IgD-negative memory B cell (primary cell): ENCODE results near the gene DTX3L. TPM values are rescaled to one million over a fixed set of nuclear protein-coding genes. Genes with fewer than 3 reads are reported as not detected.
A peak's percentile ranks its signal among the peaks of the same experiment; 100 is the strongest.

ENCODE experiments used
- H3K27ac Mint-ChIP-seq, 3 donors: one replicate each; pipeline ENCODE4 v1.8.0; 2020 to 2022; ENCODE audit warnings: mild to moderate bottlenecking in 3 of 3, mixed read lengths in 3 of 3, moderate library complexity in 1 of 3
- H3K27me3 Mint-ChIP-seq: one replicate; pipeline ENCODE4 v1.8.0; 2021; ENCODE audit warnings: mixed read lengths
- H3K36me3 Mint-ChIP-seq: one replicate; pipeline ENCODE4 v1.8.0; 2020; ENCODE audit warnings: mild to moderate bottlenecking, mixed read lengths
- H3K4me1 Mint-ChIP-seq, 3 donors: one replicate each; pipeline ENCODE4 v1.8.0; 2020 to 2022; ENCODE audit warnings: mixed read lengths in 3 of 3, mild to moderate bottlenecking in 1 of 3
- H3K4me3 Mint-ChIP-seq, 4 donors: one replicate each; pipeline ENCODE4 v1.8.0; 2020 to 2022; ENCODE audit warnings: mild to moderate bottlenecking in 4 of 4, mixed read lengths in 4 of 4, moderate library complexity in 3 of 4
- H3K9me3 Mint-ChIP-seq, 3 donors: one replicate each; pipeline ENCODE4 v1.8.0; 2020 to 2021; ENCODE audit warnings: mixed read lengths in 3 of 3, mild to moderate bottlenecking in 1 of 3
- polyA plus RNA-seq: library from polyadenylated mRNA; unstranded; fragments of 300-500 nt; fragmentation: Illumina TruSeq; gene quantifications from one replicate; pipeline ENCODE4 v1.2.3, GENCODE V29; 2021

DTX3L gene
- polyA plus RNA-seq, 1 donor from 2014 or later = 21.4 TPM

GRCh38 chr3:122606330-122606729 lies 42.2 kb downstream of the DTX3L start:
- Mint-ChIP-seq H3K36me3 (peaks cover 10% of the 10 kb centered on the region), H3K4me1 (peaks cover 24 to 38% (median 27%) of the 10 kb centered on the region in 3 donors), H3K9me3 (peaks cover 0 to 3% (median 0%) of the 10 kb centered on the region in 3 donors), H3K27ac (peak overlapping the region in 1 of 3 donors; percentile 3), H3K27me3 (no peaks in the 10 kb centered on the region), H3K4me3 (no peak overlapping the region)

GRCh38 chr3:122608916-122609315 lies 44.8 kb downstream of the DTX3L start:
- no peaks in the 10 kb centered on the region for H3K27me3 Mint-ChIP-seq
- H3K9me3 Mint-ChIP-seq = no peaks in the 10 kb centered on the region
- H3K36me3 Mint-ChIP-seq = peaks cover 3% of the 10 kb centered on the region
- H3K4me1 Mint-ChIP-seq = peaks cover 15 to 26% (median 18%) of the 10 kb centered on the region in 3 donors
- H3K27ac Mint-ChIP-seq = peak overlapping the region in 2 of 3 donors; percentile 59 to 76
- H3K4me3 Mint-ChIP-seq = no peak overlapping the region

GRCh38 chr3:122609798-122610559 lies 45.8 kb downstream of the DTX3L start:
- Mint-ChIP-seq H3K27ac (peak overlapping the region; percentile 7 to 90 (median 59)), H3K27me3 (no peaks in the 10 kb centered on the region), H3K4me1 (peaks cover 14 to 22% (median 15%) of the 10 kb centered on the region in 3 donors), H3K4me3 (peak overlapping the region in 3 of 4 donors; percentile 5 to 14 (median 6)), H3K9me3 (no peaks in the 10 kb centered on the region), H3K36me3 (peaks cover 3% of the 10 kb centered on the region)

- Mint-ChIP-seq H3K27ac (peak overlapping the region in 2 of 3 donors; percentile 26 to 83), H3K4me1 (peaks cover 24 to 33% (median 24%) of the 10 kb centered on the region in 3 donors), H3K27me3 (no peaks in the 10 kb centered on the region), H3K9me3 (no peaks in the 10 kb centered on the region), H3K36me3 (peaks cover 5% of the 10 kb centered on the region), H3K4me3 (no peak overlapping the region)
Measured at GRCh38 chr3:122612696-122613095, 48.6 kb downstream of the DTX3L start.

- H3K9me3 Mint-ChIP-seq = no peaks in the 10 kb centered on the region
- peak overlapping the region; percentile 24 to 76 (median 57) for H3K27ac Mint-ChIP-seq
- H3K27me3 Mint-ChIP-seq = no peaks in the 10 kb centered on the region
- peaks cover 2% of the 10 kb centered on the region for H3K36me3 Mint-ChIP-seq
- H3K4me1 Mint-ChIP-seq = peaks cover 14 to 48% (median 24%) of the 10 kb centered on the region in 3 donors
- H3K4me3 Mint-ChIP-seq = no peak overlapping the region
Measured at GRCh38 chr3:122615303-122615702, 51.2 kb downstream of the DTX3L start.

GRCh38 chr3:122618614-122619013 lies 54.5 kb downstream of the DTX3L start:
- Mint-ChIP-seq H3K4me3 (peak overlapping the region in 1 of 4 donors; percentile 46), H3K27me3 (no peaks in the 10 kb centered on the region), H3K9me3 (no peaks in the 10 kb centered on the region), H3K27ac (peak overlapping the region; percentile 17 to 74 (median 46)), H3K36me3 (peaks cover 6% of the 10 kb centered on the region), H3K4me1 (peaks cover 31 to 66% (median 44%) of the 10 kb centered on the region in 3 donors)

- Mint-ChIP-seq H3K4me1 (peaks cover 31 to 68% (median 46%) of the 10 kb centered on the region in 3 donors), H3K27me3 (no peaks in the 10 kb centered on the region), H3K36me3 (peaks cover 6% of the 10 kb centered on the region), H3K9me3 (no peaks in the 10 kb centered on the region), H3K4me3 (no peak overlapping the region), H3K27ac (peak overlapping the region in 2 of 3 donors; percentile 17 to 51)
Measured at GRCh38 chr3:122619040-122619439, 54.9 kb downstream of the DTX3L start.

- Mint-ChIP-seq H3K27ac (peak overlapping the region in 2 of 3 donors; percentile 80 to 92), H3K9me3 (no peaks in the 10 kb centered on the region), H3K36me3 (peaks cover 4% of the 10 kb centered on the region), H3K27me3 (no peaks in the 10 kb centered on the region), H3K4me3 (peak overlapping the region in 2 of 4 donors; percentile 23 to 57), H3K4me1 (peaks cover 31 to 68% (median 46%) of the 10 kb centered on the region in 3 donors)
Measured at GRCh38 chr3:122620399-122620798, 56.3 kb downstream of the DTX3L start.

- peaks cover 29 to 62% (median 46%) of the 10 kb centered on the region in 3 donors for H3K4me1 Mint-ChIP-seq
- H3K36me3 Mint-ChIP-seq = peaks cover 4% of the 10 kb centered on the region
- H3K9me3 Mint-ChIP-seq = no peaks in the 10 kb centered on the region
- peak overlapping the region in 3 of 4 donors; percentile 47 to 77 (median 62) for H3K4me3 Mint-ChIP-seq
- H3K27ac Mint-ChIP-seq = peak overlapping the region in 2 of 3 donors; percentile 81 to 92
- no peaks in the 10 kb centered on the region for H3K27me3 Mint-ChIP-seq
Measured at GRCh38 chr3:122621112-122621511, 57.0 kb downstream of the DTX3L start.

GRCh38 chr3:122623031-122623829 lies 59.1 kb downstream of the DTX3L start:
- no peaks in the 10 kb centered on the region for H3K27me3 Mint-ChIP-seq
- peaks cover 18 to 57% (median 40%) of the 10 kb centered on the region in 3 donors for H3K4me1 Mint-ChIP-seq
- no peak overlapping the region for H3K4me3 Mint-ChIP-seq
- H3K36me3 Mint-ChIP-seq = peaks cover 4% of the 10 kb centered on the region
- no peaks in the 10 kb centered on the region for H3K9me3 Mint-ChIP-seq
- peak overlapping the region in 2 of 3 donors; percentile 1 to 6 for H3K27ac Mint-ChIP-seq

Other genes with a start within 250 kb of the DTX3L start
- not detected for gene CSTA, start 239.1 kb upstream of the DTX3L start, polyA plus RNA-seq
- 9.1 TPM for gene MIX23, start 181.1 kb upstream of the DTX3L start, polyA plus RNA-seq
- gene FAM162A, start 180.2 kb upstream of the DTX3L start, polyA plus RNA-seq = 76.7 TPM
- 0.68 TPM for gene WDR5B, start 148.3 kb upstream of the DTX3L start, polyA plus RNA-seq
- gene KPNA1, start 49.4 kb upstream of the DTX3L start, polyA plus RNA-seq = 44.8 TPM
- 18.7 TPM for gene PARP9, start within 50 bp of the DTX3L start, polyA plus RNA-seq
- gene PARP15, start 13.3 kb downstream of the DTX3L start, polyA plus RNA-seq = 16.6 TPM
- 22.6 TPM for gene PARP14, start 116.5 kb downstream of the DTX3L start, polyA plus RNA-seq
- gene HSPBAP1, start 229.5 kb downstream of the DTX3L start, polyA plus RNA-seq = 8.8 TPM
- 1.6 TPM for gene SLC49A4, start 230.7 kb downstream of the DTX3L start, polyA plus RNA-seq